Kidney tubule cell (primary cell): ENCODE results near the gene HOXD11.

Source experiments
- DNase-seq: peaks from one replicate; pipeline ENCODE4 v3.0.0-alpha.2; 2018; ENCODE audit warnings: low spot score

HOXD11 gene

GRCh38 chr2:176093145-176093897 is 13.8 kb upstream of the HOXD11 start:
- no peak for DNase-seq

- no peak for DNase-seq
These were observed 13.2 kb upstream of the HOXD11 start for GRCh38 chr2:176093898-176094249.

GRCh38 chr2:176094349-176094748 is 12.7 kb upstream of the HOXD11 start:
- DNase-seq: no peak

- no peak for DNase-seq
These were observed 11.7 kb upstream of the HOXD11 start for GRCh38 chr2:176095421-176095820.

GRCh38 chr2:176096243-176096985 is 10.7 kb upstream of the HOXD11 start:
- DNase-seq: no peak

- peak; percentile 74 for DNase-seq
These were observed 9.9 kb upstream of the HOXD11 start for GRCh38 chr2:176096986-176097819.

- no peak for DNase-seq
These were observed 9.2 kb upstream of the HOXD11 start for GRCh38 chr2:176097820-176098365.

GRCh38 chr2:176098366-176099158 is 8.5 kb upstream of the HOXD11 start:
- DNase-seq: no peak

GRCh38 chr2:176099159-176099727 is 7.8 kb upstream of the HOXD11 start:
- DNase-seq: no peak

- no peak for DNase-seq
These were observed 7.1 kb upstream of the HOXD11 start, which contains the start of gene HOXD12 for GRCh38 chr2:176099728-176100546. HOXD12 (plus strand) TSS chr2:176099795; CDS start chr2:176099802, 7 bp downstream.

- no peak for DNase-seq
These were observed 6.4 kb upstream of the HOXD11 start for GRCh38 chr2:176100547-176101140.

- no peak for DNase-seq
These were observed 5.8 kb upstream of the HOXD11 start for GRCh38 chr2:176101216-176101830.

GRCh38 chr2:176101842-176102241 is 5.2 kb upstream of the HOXD11 start:
- DNase-seq: no peak

- DNase-seq: no peak
These were observed 4.7 kb upstream of the HOXD11 start for GRCh38 chr2:176102309-176102866.

- no peak for DNase-seq
These were observed 3.9 kb upstream of the HOXD11 start for GRCh38 chr2:176103194-176103593.

- no peak for DNase-seq
These were observed 3.3 kb upstream of the HOXD11 start for GRCh38 chr2:176103742-176104315.

GRCh38 chr2:176104316-176105077 is 2.6 kb upstream of the HOXD11 start:
- peak; percentile 74 for DNase-seq
